Activated T-cell treated with anti-CD3 and anti-CD28 coated beads, Interleukin-2, amount 50 U/mL, for 1 hour (primary cell): ENCODE measurements around the gene SNRNP40.
"Not testable (repeated sequence)": the region's sequence is repeated elsewhere in the genome, so short reads cannot be mapped to it uniquely, and the experiment has no call there.

Source experiments
- DNase-seq: peaks from one replicate; pipeline ENCODE4 v3.0.0-alpha.2; 2020

SNRNP40 gene

GRCh38 chr1:31273619-31274018 lies 23.0 kb downstream of the SNRNP40 start:
- no peak for DNase-seq

GRCh38 chr1:31272369-31272768 lies 24.2 kb downstream of the SNRNP40 start:
- DNase-seq = no peak

GRCh38 chr1:31266547-31266946 lies 30.0 kb downstream of the SNRNP40 start:
- DNase-seq = no peak

GRCh38 chr1:31264790-31265386 lies 31.7 kb downstream of the SNRNP40 start:
- DNase-seq = no peak

- no peak for DNase-seq
Observed at GRCh38 chr1:31263408-31263807, 33.2 kb downstream of the SNRNP40 start.

GRCh38 chr1:31262393-31262792 lies 34.2 kb downstream of the SNRNP40 start:
- not testable (repeated sequence) for DNase-seq

- DNase-seq = no peak
Observed at GRCh38 chr1:31261916-31262315, 34.7 kb downstream of the SNRNP40 start.

- no peak for DNase-seq
Observed at GRCh38 chr1:31259746-31260145, 36.8 kb downstream of the SNRNP40 start.

- no peak for DNase-seq
Observed at GRCh38 chr1:31258581-31258980, 38.0 kb downstream of the SNRNP40 start.

GRCh38 chr1:31257213-31257612 lies 39.4 kb downstream of the SNRNP40 start:
- DNase-seq = no peak

- no peak for DNase-seq
Observed at GRCh38 chr1:31249854-31250253, 46.7 kb downstream of the SNRNP40 start.

GRCh38 chr1:31248276-31248675 lies 48.3 kb downstream of the SNRNP40 start:
- DNase-seq = no peak

- DNase-seq = no peak
Observed at GRCh38 chr1:31244326-31244725, 52.3 kb downstream of the SNRNP40 start.

- no peak for DNase-seq
Observed at GRCh38 chr1:31243501-31244286, 52.9 kb downstream of the SNRNP40 start.

GRCh38 chr1:31241321-31241720 lies 55.3 kb downstream of the SNRNP40 start:
- DNase-seq = no peak

GRCh38 chr1:31239653-31240241 lies 56.8 kb downstream of the SNRNP40 start, which contains the start of gene NKAIN1:
Gene NKAIN1 (minus strand): TSS chr1:31239887. CDS start chr1:31239547, 340 bp downstream.
- no peak for DNase-seq

- no peak for DNase-seq
Observed at GRCh38 chr1:31238986-31239613, 57.5 kb downstream of the SNRNP40 start.

- DNase-seq = no peak
Observed at GRCh38 chr1:31238612-31238985, 58.0 kb downstream of the SNRNP40 start.

GRCh38 chr1:31234870-31235269 lies 61.7 kb downstream of the SNRNP40 start:
- DNase-seq = no peak

GRCh38 chr1:31234123-31234708 lies 62.4 kb downstream of the SNRNP40 start:
- DNase-seq = no peak

- DNase-seq = no peak
Observed at GRCh38 chr1:31232689-31233088, 63.9 kb downstream of the SNRNP40 start.

- no peak for DNase-seq
Observed at GRCh38 chr1:31231802-31232201, 64.8 kb downstream of the SNRNP40 start.

GRCh38 chr1:31230378-31230777 lies 66.2 kb downstream of the SNRNP40 start:
- no peak for DNase-seq
